NCI-H1092 treated with DMSO at 0.1 percent for 48 hours (cell line): ENCODE measurements around the gene TRAFD1.
"Not testable (repeated sequence)": the region's sequence is repeated elsewhere in the genome, so short reads cannot be mapped to it uniquely, and the experiment has no call there.

Experiments
- DNase-seq: peaks from one replicate; lab custom pipeline; 2025; lab: John Stamatoyannopoulos, UW

Gene TRAFD1

GRCh38 chr12:112116232-112117060 is 8.9 kb upstream of the TRAFD1 start:
- DNase-seq = peak; percentile 40

- DNase-seq = no peak
These were observed 7.7 kb upstream of the TRAFD1 start for GRCh38 chr12:112117685-112118084.

GRCh38 chr12:112121780-112122565 is 3.4 kb upstream of the TRAFD1 start:
- no peak for DNase-seq

- no peak for DNase-seq
These were observed 2.3 kb upstream of the TRAFD1 start for GRCh38 chr12:112122823-112123690.

GRCh38 chr12:112124918-112125249 is 476 bp upstream of the TRAFD1 start:
- no peak for DNase-seq

GRCh38 chr12:112126000-112126438 is 659 bp downstream of the TRAFD1 start:
- no peak for DNase-seq

GRCh38 chr12:112126911-112127310 is 1.6 kb downstream of the TRAFD1 start:
- no peak for DNase-seq

GRCh38 chr12:112130441-112130998 is 5.2 kb downstream of the TRAFD1 start:
- DNase-seq = no peak

GRCh38 chr12:112131686-112132085 is 6.3 kb downstream of the TRAFD1 start:
- no peak for DNase-seq

GRCh38 chr12:112133418-112133817 is 8.1 kb downstream of the TRAFD1 start:
- DNase-seq = no peak

- no peak for DNase-seq
These were observed 9.4 kb downstream of the TRAFD1 start for GRCh38 chr12:112134731-112135130.

- DNase-seq = no peak
These were observed 15.4 kb downstream of the TRAFD1 start for GRCh38 chr12:112140728-112141127.

GRCh38 chr12:112146123-112146522 is 20.8 kb downstream of the TRAFD1 start:
- DNase-seq = no peak

GRCh38 chr12:112148031-112148513 is 22.7 kb downstream of the TRAFD1 start:
- DNase-seq = no peak

GRCh38 chr12:112149596-112149995 is 24.2 kb downstream of the TRAFD1 start:
- no peak for DNase-seq

GRCh38 chr12:112151766-112152541 is 26.6 kb downstream of the TRAFD1 start:
- DNase-seq = no peak

- no peak for DNase-seq
These were observed 28.0 kb downstream of the TRAFD1 start for GRCh38 chr12:112153181-112153892.

GRCh38 chr12:112153893-112154219 is 28.5 kb downstream of the TRAFD1 start:
- no peak for DNase-seq

- DNase-seq = not testable (repeated sequence)
These were observed 33.2 kb downstream of the TRAFD1 start for GRCh38 chr12:112158461-112159145.

GRCh38 chr12:112159146-112159541 is 33.8 kb downstream of the TRAFD1 start:
- DNase-seq = no peak
